Measurements from ENCODE around the gene NUP153.

DNA sequence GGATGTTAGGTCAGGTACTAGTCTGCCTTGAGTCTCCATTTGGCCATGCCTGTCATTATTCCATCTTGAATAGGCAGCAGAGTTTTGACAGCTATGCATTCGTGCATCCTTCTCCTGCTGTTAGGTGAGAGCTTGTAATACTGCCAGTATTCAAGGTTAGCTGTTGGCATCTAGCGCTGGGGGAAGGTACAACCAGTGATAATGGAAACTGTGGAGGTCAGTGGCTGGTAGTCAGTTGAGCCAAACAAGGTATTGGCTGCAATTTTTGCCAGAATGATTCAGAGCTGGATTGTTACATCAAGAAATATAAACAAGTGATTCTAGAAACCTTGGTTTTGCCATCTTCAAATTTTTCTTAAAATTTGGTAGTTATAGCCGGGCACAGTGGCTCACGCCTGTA lies 100.1 kb downstream of the NUP153 start:
- TF ChIP-seq CTCF (conservative IDR thresholded peaks at IDR 0.05; ENCODE audit: low read length) (no peak), EZH2phosphoT487 (IDR thresholded peaks at IDR 0.05; ENCODE audit: borderline replicate concordance, low read depth, low read length) (no peak)

All from OCI-LY7 (cell line).